HepG2 (cell line): ENCODE results near the gene MRM2. TPM values are rescaled to one million over a fixed set of nuclear protein-coding genes. Genes with fewer than 3 reads are reported as not detected.

Experiments
- ARID2 ChIP-seq: sonication (generic); formaldehyde crosslinking; IDR thresholded peaks from 2 replicates; pipeline ENCODE4 v1.8.1; 2022; ENCODE audit warnings: mild to moderate bottlenecking, missing genetic modification reagents, borderline replicate concordance
- CBFB ChIP-seq: sonication (generic); formaldehyde crosslinking; IDR thresholded peaks from 2 replicates; pipeline ENCODE4 v1.4.0; 2020; ENCODE audit warnings: missing genetic modification reagents
- ERF ChIP-seq: IDR thresholded peaks from 2 replicates; pipeline ENCODE4 v1.6.1; 2018; ENCODE audit warnings: missing biosample characterization, missing genetic modification reagents
- HOXA3 ChIP-seq: sonication (generic); formaldehyde crosslinking; IDR thresholded peaks from 2 replicates; pipeline ENCODE4 v1.5.0; 2020; ENCODE audit warnings: missing genetic modification reagents
- KLF6 ChIP-seq: IDR thresholded peaks from 2 replicates; pipeline ENCODE4 v1.8.0; 2016; ENCODE audit warnings: missing biosample characterization, missing genetic modification reagents
- MTA3 ChIP-seq: sonication (generic); formaldehyde crosslinking; IDR thresholded peaks from 2 replicates; pipeline ENCODE4 v1.4.0; 2020; ENCODE audit warnings: missing genetic modification reagents
- NCOA2 ChIP-seq: sonication (generic); formaldehyde crosslinking; IDR thresholded peaks from 2 replicates; pipeline ENCODE4 v1.8.0; 2022; ENCODE audit warnings: inconsistent platforms
- RARA ChIP-seq: IDR thresholded peaks from 2 replicates; pipeline ENCODE4 v1.6.1; 2016; ENCODE audit warnings: missing genetic modification reagents, missing compliant biosample characterization
- SRY ChIP-seq: sonication (generic); formaldehyde crosslinking; IDR thresholded peaks from 2 replicates; pipeline ENCODE4 v1.8.0; 2022; ENCODE audit warnings: mild to moderate bottlenecking, missing genetic modification reagents
- XRCC5 ChIP-seq: fragments of 200-400 bp; formaldehyde crosslinking; optimal IDR thresholded peaks from 2 replicates; pipeline ENCODE3; 2017; ENCODE audit warnings: mild to moderate bottlenecking, low read length
- ZNF292 ChIP-seq: sonication (generic); formaldehyde crosslinking; IDR thresholded peaks from 2 replicates; pipeline ENCODE4 v1.8.1; 2022; ENCODE audit warnings: mild to moderate bottlenecking, low read depth, missing genetic modification reagents, borderline replicate concordance
- ZNF329 ChIP-seq: sonication (generic); formaldehyde crosslinking; IDR thresholded peaks from 2 replicates; pipeline ENCODE4 v1.9.0; 2021; ENCODE audit warnings: low read depth, mild to moderate bottlenecking, missing genetic modification reagents
- polyA plus RNA-seq, 8 experiments: library from polyadenylated mRNA; depleted of rRNA in 3 of 8; stranded (reverse) in 7 of 8; unstranded in 1 of 8; fragments of >200 nt; fragmentation: Illumina TruSeq in 4 of 8; extraction: Trizol in 4 of 8; gene quantifications; 2 replicates each; pipeline versions ENCODE4 v1.2.1 to v1.2.3, GENCODE V29; 2011 to 2016; ENCODE audit warnings: low read depth in 4 of 8, missing spikeins in 1 of 8, mixed read lengths in 1 of 8; ENCODE audit not compliant: insufficient read depth in 1 of 8
- total RNA-seq, 5 experiments: library from RNA; depleted of rRNA; stranded (reverse); fragments of >200 nt; fragmentation: Illumina TruSeq; extraction: Trizol; gene quantifications; 2 replicates each; pipeline ENCODE4 v1.2.3, GENCODE V29; 2016; ENCODE audit warnings: low read depth in 1 of 5
- TF ChIP-seq, protein P1 (sequence below): IDR thresholded peaks from 2 replicates; pipeline ENCODE4 v1.6.1; 2016; ENCODE audit warnings: low read depth, control low read depth
- TF ChIP-seq, protein P2 (sequence below): sonication (generic); formaldehyde crosslinking; IDR thresholded peaks from 2 replicates; pipeline ENCODE4 v1.5.0; 2020; ENCODE audit warnings: mild to moderate bottlenecking, missing genetic modification reagents, borderline replicate concordance
- TF ChIP-seq, protein P3 (sequence below): IDR thresholded peaks from 2 replicates; pipeline ENCODE4 v1.6.1; 2016; ENCODE audit warnings: missing compliant biosample characterization, missing genetic modification reagents, borderline replicate concordance
- TF ChIP-seq, protein P4 (sequence below): sonication (generic); formaldehyde crosslinking; IDR thresholded peaks from 2 replicates; pipeline ENCODE4 v1.5.0; 2020; ENCODE audit warnings: missing genetic modification reagents
- TF ChIP-seq, protein P5 (sequence below): sonication (generic); formaldehyde crosslinking; IDR thresholded peaks from 2 replicates; pipeline ENCODE4 v1.4.0; 2020; ENCODE audit warnings: missing genetic modification reagents

MRM2 gene
- total and polyA plus RNA-seq, 2 of the 13 experiments (the other 11 are each of a cell fraction or from before 2014, with no cell fraction given): 13.2 to 34.2 TPM

DNA sequence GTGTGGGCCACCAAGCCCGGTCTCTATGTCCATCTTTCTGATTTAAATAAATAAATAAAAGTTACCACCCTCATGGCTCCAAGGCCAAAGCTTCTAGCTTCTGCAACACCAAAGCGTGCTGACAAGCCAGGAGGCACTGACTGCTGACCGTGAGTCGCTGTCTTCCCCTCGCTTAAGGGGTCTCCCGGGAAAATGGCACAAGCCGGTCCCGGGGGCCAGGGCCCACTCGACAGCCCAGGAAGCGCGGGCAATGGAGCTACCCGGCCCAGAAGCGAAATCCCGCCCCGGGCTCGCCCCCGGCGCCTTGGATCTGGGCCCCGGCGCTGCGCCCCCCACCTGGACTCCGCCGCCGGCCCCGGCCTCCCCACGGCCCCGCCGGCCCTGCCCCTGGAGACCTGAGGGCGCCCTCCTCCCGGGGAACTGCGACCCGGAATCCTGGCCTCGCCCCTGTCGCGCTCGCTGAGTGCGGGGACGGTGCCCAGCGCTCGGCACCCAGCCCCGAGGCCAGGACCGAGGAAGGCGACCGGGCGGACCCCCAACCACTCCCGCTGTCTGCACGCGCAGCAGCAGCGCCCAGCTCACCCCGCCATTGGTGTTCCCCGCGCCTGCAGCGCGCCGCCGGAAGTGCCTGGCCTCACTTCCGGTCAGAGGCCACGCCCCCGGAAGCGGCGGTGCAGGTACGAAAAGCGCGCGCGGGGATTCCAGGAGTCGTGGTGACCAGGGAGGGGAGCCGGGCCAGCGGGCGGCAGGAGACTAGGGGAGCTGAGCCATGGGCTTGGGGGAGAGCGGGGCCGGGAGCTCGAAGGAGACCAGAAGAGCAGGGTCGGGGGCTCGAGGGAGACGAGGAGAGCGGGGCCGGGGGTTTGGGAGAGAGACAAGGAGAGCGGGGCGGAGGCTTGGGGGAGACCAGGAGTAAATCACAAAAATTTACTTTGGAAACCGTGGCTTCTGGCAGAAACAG lies at the start of gene MRM2, which contains the start of gene NUDT1 (continued):
- TF ChIP-seq, protein P1, sequence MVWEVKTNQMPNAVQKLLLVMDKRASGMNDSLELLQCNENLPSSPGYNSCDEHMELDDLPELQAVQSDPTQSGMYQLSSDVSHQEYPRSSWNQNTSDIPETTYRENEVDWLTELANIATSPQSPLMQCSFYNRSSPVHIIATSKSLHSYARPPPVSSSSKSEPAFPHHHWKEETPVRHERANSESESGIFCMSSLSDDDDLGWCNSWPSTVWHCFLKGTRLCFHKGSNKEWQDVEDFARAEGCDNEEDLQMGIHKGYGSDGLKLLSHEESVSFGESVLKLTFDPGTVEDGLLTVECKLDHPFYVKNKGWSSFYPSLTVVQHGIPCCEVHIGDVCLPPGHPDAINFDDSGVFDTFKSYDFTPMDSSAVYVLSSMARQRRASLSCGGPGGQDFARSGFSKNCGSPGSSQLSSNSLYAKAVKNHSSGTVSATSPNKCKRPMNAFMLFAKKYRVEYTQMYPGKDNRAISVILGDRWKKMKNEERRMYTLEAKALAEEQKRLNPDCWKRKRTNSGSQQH: peak; percentile 97
- TF ChIP-seq SRY (CRISPR knock-in tag) (peak; percentile 74; the same call in 1 of the 2 replicates), NCOA2 (CRISPR knock-in tag) (peak; percentile 32; the same call in 1 of the 2 replicates), ARID2 (CRISPR knock-in tag) (no peak), ZNF329 (peak; percentile 79), XRCC5 (peak; percentile 53), ERF (peak; percentile 81; the same call in 1 of the 2 replicates), KLF6 (CRISPR knock-in tag) (0 out of 2 replicates have a peak, but pooled peaks have one; percentile 40), RARA (CRISPR knock-in tag) (no peak), ZNF292 (CRISPR knock-in tag) (no peak), CBFB (CRISPR knock-in tag) (peak; percentile 79; the same call in 1 of the 2 replicates), MTA3 (no peak), HOXA3 (peak; percentile 77)
- TF ChIP-seq, protein P2, sequence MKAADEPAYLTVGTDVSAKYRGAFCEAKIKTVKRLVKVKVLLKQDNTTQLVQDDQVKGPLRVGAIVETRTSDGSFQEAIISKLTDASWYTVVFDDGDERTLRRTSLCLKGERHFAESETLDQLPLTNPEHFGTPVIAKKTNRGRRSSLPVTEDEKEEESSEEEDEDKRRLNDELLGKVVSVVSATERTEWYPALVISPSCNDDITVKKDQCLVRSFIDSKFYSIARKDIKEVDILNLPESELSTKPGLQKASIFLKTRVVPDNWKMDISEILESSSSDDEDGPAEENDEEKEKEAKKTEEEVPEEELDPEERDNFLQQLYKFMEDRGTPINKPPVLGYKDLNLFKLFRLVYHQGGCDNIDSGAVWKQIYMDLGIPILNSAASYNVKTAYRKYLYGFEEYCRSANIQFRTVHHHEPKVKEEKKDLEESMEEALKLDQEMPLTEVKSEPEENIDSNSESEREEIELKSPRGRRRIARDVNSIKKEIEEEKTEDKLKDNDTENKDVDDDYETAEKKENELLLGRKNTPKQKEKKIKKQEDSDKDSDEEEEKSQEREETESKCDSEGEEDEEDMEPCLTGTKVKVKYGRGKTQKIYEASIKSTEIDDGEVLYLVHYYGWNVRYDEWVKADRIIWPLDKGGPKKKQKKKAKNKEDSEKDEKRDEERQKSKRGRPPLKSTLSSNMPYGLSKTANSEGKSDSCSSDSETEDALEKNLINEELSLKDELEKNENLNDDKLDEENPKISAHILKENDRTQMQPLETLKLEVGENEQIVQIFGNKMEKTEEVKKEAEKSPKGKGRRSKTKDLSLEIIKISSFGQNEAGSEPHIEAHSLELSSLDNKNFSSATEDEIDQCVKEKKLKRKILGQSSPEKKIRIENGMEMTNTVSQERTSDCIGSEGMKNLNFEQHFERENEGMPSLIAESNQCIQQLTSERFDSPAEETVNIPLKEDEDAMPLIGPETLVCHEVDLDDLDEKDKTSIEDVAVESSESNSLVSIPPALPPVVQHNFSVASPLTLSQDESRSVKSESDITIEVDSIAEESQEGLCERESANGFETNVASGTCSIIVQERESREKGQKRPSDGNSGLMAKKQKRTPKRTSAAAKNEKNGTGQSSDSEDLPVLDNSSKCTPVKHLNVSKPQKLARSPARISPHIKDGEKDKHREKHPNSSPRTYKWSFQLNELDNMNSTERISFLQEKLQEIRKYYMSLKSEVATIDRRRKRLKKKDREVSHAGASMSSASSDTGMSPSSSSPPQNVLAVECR (CRISPR knock-in tag): peak; percentile 99
- TF ChIP-seq, protein P3, sequence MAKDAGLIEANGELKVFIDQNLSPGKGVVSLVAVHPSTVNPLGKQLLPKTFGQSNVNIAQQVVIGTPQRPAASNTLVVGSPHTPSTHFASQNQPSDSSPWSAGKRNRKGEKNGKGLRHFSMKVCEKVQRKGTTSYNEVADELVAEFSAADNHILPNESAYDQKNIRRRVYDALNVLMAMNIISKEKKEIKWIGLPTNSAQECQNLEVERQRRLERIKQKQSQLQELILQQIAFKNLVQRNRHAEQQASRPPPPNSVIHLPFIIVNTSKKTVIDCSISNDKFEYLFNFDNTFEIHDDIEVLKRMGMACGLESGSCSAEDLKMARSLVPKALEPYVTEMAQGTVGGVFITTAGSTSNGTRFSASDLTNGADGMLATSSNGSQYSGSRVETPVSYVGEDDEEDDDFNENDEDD: peak; percentile 99
- TF ChIP-seq, protein P4, sequence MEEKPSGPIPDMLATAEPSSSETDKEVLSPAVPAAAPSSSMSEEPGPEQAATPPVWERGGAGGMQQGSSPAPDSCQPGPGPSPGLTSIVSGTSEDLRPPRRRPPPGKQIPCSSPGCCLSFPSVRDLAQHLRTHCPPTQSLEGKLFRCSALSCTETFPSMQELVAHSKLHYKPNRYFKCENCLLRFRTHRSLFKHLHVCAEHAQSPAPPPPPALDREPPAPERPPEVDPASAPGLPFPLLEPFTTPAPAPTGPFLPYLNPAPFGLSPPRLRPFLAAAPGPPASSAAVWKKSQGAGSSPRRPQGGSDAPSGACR: peak; percentile 64; the same call in 1 of the 2 replicates
- TF ChIP-seq, protein P5, sequence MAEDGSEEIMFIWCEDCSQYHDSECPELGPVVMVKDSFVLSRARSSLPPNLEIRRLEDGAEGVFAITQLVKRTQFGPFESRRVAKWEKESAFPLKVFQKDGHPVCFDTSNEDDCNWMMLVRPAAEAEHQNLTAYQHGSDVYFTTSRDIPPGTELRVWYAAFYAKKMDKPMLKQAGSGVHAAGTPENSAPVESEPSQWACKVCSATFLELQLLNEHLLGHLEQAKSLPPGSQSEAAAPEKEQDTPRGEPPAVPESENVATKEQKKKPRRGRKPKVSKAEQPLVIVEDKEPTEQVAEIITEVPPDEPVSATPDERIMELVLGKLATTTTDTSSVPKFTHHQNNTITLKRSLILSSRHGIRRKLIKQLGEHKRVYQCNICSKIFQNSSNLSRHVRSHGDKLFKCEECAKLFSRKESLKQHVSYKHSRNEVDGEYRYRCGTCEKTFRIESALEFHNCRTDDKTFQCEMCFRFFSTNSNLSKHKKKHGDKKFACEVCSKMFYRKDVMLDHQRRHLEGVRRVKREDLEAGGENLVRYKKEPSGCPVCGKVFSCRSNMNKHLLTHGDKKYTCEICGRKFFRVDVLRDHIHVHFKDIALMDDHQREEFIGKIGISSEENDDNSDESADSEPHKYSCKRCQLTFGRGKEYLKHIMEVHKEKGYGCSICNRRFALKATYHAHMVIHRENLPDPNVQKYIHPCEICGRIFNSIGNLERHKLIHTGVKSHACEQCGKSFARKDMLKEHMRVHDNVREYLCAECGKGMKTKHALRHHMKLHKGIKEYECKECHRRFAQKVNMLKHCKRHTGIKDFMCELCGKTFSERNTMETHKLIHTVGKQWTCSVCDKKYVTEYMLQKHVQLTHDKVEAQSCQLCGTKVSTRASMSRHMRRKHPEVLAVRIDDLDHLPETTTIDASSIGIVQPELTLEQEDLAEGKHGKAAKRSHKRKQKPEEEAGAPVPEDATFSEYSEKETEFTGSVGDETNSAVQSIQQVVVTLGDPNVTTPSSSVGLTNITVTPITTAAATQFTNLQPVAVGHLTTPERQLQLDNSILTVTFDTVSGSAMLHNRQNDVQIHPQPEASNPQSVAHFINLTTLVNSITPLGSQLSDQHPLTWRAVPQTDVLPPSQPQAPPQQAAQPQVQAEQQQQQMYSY (CRISPR knock-in tag): peak; percentile 47; the same call in 1 of the 2 replicates
